ENCODE data around the gene SMS.

The SMS gene

DNA sequence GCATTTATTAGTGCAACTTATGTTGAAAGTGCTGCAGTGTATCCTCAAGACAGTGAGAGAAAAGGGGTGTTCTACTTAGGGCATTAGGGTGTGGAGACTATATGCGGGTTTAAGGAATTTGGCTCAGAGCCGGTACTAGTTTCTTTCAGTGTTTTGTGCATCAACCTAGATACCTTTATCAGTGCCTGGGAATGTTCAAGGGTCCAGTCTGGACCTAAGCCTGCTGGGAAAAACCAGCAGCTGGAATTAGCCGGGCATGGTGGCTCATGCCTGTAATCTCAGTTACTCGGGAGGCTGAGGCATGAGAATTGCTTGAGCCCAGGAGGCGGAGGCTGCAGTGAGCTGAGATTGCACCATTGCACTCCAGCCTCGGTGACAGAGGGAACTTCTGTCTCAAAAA, 99.0 kb downstream of the SMS start:
- TF ChIP-seq, protein P1, sequence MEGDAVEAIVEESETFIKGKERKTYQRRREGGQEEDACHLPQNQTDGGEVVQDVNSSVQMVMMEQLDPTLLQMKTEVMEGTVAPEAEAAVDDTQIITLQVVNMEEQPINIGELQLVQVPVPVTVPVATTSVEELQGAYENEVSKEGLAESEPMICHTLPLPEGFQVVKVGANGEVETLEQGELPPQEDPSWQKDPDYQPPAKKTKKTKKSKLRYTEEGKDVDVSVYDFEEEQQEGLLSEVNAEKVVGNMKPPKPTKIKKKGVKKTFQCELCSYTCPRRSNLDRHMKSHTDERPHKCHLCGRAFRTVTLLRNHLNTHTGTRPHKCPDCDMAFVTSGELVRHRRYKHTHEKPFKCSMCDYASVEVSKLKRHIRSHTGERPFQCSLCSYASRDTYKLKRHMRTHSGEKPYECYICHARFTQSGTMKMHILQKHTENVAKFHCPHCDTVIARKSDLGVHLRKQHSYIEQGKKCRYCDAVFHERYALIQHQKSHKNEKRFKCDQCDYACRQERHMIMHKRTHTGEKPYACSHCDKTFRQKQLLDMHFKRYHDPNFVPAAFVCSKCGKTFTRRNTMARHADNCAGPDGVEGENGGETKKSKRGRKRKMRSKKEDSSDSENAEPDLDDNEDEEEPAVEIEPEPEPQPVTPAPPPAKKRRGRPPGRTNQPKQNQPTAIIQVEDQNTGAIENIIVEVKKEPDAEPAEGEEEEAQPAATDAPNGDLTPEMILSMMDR (IDR thresholded peaks at IDR 0.05; ENCODE audit: low read depth, low read length, missing control alignments) = no peak
- H3K4me3 ChIP-seq (ENCODE audit: low read depth, low read length) = no peak overlapping the region
- DNase-seq (ENCODE audit: low read depth) = no peak

DNA sequence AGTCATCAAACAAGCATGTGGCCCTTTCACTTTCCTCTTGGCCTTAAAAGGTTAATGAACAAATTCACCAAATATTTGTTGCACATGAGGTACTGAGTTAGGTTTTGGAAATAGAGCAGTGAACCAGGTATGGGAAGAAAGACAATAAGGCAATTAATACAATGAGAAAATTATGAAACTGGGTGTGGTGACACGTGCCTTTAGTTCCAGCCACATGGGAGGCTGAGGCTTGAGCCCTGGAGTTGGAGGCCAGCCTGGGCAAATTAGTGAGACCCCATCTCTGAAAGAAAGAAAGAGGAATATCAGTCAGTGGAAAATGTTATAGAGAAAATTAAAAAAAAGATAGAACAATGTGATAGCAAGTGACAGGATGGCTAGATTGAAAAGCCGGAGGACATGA, 99.7 kb downstream of the SMS start:
- no peak overlapping the region for H3K4me3 ChIP-seq (ENCODE audit: low read depth, low read length)
- no peak for DNase-seq (ENCODE audit: low read depth)
- TF ChIP-seq, protein P1 (IDR thresholded peaks at IDR 0.05; ENCODE audit: low read depth, low read length, missing control alignments) = no peak

DNA sequence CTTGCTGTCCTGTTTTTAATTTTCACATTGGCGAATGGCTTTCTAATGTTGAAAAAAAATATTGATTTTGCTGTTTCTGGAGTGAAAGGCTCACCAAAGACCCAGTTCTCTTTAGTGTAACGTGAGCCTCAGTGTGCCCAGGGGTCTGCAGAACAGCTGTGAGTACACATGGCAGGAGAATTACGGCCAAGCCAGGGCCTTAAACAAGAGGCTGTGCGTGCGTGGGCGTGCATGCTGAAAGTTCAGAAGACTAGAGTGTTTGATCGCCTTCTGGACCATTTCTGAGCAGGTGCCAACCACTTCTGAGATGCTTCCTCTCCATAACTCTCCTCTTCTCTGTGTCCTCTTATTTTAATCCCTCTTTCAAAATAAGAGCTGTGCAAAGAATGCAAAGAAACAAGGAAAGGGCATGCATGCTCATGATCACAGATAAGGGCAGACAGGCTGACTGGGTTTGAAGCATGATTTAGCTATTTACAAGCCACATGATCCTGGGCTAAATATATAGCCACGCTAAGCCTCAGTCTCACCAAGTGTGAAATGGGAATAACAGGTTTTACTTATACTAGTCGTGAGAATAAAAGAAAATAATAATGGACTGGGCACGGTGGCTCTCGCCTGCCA, 101.5 kb downstream of the SMS start:
- no peak for DNase-seq (ENCODE audit: low read depth)
- H3K4me3 ChIP-seq (ENCODE audit: low read depth, low read length) = no peak overlapping the region
- TF ChIP-seq, protein P1 (IDR thresholded peaks at IDR 0.05; ENCODE audit: low read depth, low read length, missing control alignments) = no peak

DNA sequence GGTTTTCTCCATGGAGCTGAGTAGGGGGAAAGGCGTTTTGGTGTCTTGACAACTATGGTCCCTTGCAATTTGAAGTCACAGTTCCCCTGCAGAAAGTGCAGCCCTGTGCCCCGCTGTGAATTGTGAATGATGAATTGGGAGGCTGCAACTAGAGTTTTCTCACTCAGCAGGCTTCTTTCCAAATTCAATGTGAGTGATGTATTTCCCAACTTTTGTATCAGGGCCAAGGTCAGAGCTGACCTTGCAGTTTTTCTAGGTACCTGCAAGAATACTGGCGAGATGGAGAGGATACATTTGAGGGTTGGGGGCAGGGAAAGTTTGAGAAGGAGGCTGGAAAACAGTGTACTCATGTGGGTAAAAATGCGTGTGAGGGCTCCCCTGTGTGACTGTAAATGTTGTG, 103.4 kb downstream of the SMS start:
- TF ChIP-seq, protein P1 (IDR thresholded peaks at IDR 0.05; ENCODE audit: low read depth, low read length, missing control alignments) = no peak
- no peak for DNase-seq (ENCODE audit: low read depth)
- H3K4me3 ChIP-seq (ENCODE audit: low read depth, low read length) = no peak overlapping the region
